22Rv1 (cell line): ENCODE data around the gene EDC4.

Experiments
- ZFX ChIP-seq: fragments of 450-650 bp; IDR thresholded peaks from 2 replicates; pipeline ENCODE4 v1.6.1; 2017; ENCODE audit warnings: antibody characterized with exemption, borderline replicate concordance
- TF ChIP-seq, protein P1 (sequence below): fragments of 450-650 bp; IDR thresholded peaks from 2 replicates; pipeline ENCODE4 v1.5.1; 2017; ENCODE audit warnings: mild to moderate bottlenecking

- TF ChIP-seq, protein P1, sequence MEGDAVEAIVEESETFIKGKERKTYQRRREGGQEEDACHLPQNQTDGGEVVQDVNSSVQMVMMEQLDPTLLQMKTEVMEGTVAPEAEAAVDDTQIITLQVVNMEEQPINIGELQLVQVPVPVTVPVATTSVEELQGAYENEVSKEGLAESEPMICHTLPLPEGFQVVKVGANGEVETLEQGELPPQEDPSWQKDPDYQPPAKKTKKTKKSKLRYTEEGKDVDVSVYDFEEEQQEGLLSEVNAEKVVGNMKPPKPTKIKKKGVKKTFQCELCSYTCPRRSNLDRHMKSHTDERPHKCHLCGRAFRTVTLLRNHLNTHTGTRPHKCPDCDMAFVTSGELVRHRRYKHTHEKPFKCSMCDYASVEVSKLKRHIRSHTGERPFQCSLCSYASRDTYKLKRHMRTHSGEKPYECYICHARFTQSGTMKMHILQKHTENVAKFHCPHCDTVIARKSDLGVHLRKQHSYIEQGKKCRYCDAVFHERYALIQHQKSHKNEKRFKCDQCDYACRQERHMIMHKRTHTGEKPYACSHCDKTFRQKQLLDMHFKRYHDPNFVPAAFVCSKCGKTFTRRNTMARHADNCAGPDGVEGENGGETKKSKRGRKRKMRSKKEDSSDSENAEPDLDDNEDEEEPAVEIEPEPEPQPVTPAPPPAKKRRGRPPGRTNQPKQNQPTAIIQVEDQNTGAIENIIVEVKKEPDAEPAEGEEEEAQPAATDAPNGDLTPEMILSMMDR: no peak
- TF ChIP-seq ZFX: no peak
Measured at GRCh38 chr16:67842509-67843342, 30.1 kb upstream of the EDC4 start.
